GM21576 (cell line): Measurements from ENCODE around the gene MYL4.
"Not testable (repeated sequence)": the region's sequence is repeated elsewhere in the genome, so short reads cannot be mapped to it uniquely, and the experiment has no call there.

Experiments
- ATAC-seq: cut with Tn5 transposase; IDR thresholded peaks from one replicate; pipeline ENCODE4 v1.9.1; 2021; ENCODE audit warnings: mild to moderate bottlenecking, moderate library complexity; ENCODE audit not compliant: unreplicated experiment

Gene MYL4

DNA sequence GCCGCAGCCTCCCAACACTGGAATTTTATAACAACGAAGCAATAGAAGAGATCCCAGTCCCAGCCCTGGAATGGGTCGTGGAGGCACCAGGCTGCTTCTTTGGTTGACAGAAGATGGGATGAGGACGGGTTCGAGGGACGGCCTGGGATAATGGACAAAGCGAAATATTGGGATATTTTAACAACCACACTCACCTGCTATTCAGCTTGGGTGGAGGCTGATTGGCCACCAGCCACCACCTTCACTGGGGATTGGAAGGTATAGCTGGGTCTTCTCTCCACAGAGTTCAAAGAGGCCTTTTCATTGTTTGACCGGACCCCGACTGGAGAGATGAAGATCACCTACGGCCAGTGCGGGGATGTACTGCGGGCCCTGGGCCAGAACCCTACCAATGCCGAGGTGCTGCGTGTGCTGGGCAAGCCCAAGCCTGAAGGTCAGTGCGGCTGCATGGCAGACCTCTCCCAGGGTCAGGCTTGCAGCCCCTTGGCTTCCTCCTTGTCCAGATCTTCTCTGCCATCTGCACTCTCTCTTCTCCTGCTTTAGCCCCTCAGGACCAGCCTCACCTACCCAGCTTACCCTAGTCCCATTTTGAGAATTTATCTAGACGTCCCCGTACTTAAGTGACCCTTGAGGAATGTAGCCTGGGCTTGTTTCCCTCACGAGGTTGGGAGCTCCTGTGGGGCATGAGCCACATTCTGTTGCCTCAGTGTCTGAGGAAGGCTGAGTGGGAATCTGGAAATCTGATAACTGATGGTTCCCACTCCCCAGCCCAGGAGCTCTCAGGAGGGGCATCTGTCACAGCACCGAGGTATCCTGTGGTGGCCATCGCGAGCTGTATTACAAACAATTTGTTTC lies 10.7 kb downstream of the MYL4 start:
- ATAC-seq = no peak

DNA sequence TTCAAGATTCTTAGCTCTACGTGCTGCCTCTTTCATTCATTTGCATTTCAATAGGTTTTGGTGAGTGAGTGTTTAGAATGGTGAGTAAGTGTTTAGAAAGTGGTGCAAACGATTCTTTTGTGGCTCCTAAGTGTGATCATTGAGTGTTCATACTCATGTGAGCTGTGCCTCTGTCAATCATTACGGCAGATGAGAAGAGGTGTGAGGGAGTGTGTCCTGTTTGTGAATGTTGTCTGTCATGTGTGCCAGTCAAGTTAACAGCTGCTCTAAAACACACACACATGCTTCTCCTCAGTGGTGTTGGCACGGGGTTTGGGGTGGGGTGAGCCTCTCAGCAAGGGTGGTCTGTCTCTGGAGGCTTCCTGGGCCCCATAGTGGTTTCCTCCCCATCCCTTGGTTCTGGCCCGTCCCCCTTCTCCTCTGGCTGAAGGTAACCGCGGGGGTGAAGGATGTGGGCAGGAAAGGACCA lies 11.4 kb downstream of the MYL4 start:
- no peak for ATAC-seq

DNA sequence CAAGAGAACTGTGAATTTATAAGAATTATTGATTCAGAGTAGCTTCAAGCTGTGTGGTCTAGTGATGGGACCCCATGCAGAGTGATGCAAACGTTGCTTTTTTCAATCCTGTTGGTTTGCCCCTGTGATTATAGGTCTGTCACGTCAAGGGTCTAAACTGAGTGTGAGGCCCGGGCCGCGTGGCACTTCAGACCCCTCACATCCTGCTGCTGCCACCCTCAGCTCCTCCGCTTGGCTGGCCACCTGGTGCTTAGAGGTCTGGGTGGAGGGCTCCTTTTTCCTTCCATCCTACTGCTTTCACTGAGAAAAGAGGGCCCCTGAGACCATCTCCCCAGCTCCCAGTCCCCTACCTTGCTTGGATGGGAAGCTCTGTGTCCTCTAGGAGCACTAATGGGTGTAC lies 12.0 kb downstream of the MYL4 start:
- no peak for ATAC-seq

DNA sequence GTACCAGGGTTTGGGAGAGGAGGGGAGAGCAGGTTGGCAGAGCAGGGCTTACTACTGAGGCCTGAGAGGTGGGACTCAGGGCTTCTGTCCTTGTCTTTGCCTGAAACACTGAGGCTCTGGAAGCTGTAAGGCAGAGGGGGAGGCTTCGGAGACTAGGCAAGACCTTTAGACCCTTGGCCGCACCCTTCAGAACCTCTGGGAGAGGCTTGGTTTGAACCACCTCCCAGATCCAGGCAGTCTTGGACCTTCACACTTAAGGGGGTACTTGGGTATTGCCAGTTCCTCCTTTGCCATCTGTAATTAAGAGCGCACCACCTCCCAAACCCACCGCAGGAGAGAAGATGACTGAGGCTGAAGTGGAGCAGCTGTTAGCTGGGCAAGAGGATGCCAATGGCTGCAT lies 12.9 kb downstream of the MYL4 start:
- no peak for ATAC-seq

DNA sequence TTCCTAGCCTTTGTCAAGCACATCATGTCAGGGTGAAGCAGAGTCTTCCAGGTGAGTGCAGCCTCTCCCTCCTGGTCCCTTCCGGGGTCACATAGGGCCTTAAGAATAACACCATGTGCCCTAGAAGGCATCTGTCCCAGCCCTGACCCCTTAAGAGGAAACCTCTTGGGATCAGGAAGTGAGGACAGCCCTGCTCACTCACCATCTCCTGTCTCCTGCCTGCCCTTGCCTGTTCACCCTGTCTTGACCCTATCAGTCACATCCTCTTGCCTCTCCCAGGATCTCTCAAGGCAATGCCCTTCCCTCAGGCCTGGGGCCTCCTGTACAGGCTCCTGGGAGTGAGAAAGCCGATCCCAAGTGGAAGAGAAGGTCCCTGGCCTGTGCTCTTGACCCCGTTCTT lies 13.9 kb downstream of the MYL4 start:
- no peak for ATAC-seq

DNA sequence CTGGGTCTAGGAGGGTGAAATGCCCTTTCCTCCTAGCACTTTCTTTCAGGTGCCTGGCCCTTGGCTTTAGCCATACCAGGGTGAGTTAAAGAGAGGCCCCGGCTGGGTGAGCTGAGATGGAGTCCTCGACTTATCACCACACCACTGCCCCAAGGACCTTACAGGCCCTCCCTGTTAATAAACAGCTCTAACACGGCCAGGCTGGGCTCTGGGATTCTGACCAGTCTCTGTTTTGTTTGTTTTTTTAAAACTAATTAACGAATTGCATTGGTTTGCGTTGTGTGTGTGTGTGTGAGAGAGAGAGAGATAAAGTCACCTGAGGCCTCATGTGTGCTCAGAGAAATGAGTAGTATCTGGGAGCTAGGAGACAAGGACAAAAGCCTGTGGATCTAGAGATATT lies 14.3 kb downstream of the MYL4 start:
- ATAC-seq = no peak

DNA sequence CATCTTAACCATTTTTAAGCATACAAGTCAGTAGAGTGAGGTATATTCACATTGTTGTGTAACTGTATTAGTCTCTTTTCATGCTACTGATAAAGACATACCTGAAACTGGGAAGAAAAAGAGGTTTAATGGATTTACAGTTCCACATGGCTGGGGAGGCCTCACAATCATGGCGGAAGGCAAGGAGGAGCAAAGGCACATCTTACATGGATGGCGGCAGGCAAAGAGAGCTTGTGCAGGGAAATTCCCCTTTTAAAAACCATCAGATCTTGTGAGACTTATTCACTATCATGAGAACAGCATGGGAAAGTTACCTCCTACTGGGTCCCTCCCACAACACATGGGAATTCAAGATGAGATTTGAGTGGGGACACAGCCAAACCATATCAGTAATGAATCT lies 14.9 kb downstream of the MYL4 start:
- not testable (repeated sequence) for ATAC-seq

DNA sequence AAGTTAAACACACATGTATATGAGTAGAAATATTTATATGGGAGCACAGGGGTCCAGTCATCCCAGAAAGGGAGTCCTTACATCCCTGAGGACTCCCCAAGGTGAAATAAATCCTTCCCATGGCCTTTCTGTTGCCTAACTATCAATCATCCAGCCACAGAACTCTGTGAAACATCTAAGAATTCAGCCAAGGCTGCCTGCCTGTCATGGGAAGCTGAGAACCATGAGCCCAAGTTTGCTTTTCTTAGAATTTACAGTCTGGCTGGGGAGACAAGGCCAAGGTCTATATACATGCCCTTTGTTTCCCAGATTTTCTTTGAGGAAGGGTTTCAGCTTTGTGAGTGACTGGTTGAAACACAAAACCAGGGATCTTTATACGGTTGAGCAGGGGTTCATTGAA lies 15.8 kb downstream of the MYL4 start:
- ATAC-seq = no peak

DNA sequence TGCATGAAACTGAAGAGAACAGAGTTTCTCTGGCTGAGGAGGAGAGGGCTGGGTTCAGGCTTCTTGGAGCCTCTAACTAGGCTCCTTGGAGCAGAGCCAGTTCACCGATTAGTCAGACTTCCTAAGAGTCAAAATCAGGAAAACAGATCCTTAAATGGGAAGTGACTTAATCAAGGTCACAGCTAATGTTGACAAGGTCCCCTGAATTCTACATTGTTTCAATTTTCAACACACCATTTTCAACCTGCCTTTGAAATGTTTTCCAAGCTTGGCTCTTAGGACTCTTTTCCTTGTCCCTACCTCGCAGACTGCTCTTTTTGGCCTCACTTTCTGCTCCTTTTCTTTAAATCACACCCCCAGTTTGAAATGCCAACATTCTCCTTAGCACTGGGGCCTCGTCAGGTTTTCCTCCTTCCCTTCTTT lies 16.3 kb downstream of the MYL4 start:
- ATAC-seq = no peak

DNA sequence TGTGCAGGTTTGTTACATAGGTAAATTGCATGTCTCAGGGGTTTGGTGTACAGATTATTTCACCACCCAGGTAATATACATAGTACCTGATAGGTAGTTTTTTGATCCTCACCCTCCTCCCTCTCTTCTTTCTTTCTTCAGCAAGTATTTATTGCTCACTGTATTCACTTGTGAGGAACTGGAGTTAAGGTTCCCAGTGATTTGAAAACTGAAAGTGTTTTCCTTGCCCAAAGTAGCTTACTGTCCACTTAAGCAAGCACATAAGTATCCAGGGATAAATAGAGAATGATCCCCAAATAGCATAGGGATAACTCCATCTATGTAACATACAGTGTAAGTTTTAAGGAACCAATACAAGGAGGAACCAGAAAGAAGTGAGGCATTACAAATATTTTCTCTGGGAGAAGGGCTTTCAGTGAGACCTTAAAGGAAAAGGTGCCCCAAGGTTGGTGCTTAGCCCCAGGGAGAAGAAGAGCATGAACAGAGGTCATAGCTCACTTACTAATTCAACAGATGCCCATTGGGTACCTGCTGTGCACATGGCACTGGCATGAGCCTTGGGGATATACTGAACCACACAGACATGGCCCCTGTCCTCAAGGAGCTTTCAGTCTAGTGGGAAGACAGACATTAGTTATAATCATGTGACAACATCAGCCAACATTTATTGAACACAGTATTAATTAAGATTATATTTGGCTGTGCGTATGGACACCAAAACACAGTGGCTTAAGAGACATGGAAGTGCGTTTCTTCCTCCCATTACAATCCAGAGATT lies 17.0 kb downstream of the MYL4 start:
- ATAC-seq = no peak

DNA sequence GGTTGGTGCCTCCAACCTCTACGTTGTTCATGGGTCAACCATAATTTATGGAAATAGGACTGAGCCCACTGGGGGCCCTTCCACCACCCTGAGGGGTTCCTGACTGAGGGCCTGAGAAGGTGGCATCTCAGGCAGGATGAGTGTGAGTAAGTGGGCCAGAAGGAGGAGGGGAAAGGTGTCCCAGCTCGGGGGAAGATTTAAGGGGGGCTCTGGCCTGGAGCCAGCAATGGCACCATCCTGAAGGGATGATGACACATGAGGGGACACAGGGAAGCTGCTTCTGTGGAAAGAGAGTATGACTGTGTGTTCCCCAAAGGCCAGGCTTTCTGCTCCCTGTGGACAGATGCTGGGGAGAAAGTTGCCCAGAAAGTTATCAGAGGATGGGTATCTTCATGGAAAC lies 18.7 kb downstream of the MYL4 start:
- no peak for ATAC-seq

DNA sequence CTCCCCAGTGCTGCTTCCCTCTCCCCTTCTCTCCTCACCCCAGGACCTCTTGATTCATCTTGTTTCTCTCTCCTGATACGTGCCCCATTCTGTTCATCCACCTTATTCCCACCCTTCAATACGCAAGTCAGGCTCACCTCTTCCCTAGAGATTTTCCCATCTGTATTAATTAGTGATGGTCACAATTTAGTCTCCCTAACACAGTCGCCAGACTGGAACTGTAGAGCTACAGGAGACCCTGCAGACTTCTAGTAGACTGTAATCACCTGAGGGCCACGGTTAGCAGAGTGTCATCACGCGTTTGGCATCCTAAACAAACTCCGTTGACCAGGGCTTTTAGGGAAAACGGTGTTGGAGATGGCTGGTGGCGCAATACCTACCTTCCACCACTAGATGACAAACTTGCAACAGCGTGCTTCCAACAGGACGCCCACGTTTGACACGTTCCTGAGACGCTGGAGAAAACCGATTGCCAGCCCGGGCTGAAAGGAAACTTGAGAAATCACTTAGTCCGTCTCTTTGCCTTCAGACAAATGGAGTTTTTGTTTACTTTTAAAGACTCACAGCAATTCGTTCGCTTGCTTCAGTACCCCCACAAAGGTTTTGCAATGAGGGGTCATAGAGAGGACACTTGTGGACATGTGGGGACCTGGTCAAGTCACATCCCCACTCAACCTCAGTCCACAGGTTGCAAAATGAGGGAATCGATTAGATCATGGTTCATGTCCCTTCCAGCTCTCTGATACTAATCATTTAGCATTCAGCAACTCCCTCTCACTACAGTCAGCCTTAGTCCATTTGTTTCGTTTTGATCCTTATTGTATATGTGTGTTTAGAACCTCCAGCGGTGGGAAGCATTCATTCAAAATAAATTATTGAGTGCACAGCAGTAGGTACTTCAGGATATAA lies 20.6 kb downstream of the MYL4 start:
- ATAC-seq = no peak

DNA sequence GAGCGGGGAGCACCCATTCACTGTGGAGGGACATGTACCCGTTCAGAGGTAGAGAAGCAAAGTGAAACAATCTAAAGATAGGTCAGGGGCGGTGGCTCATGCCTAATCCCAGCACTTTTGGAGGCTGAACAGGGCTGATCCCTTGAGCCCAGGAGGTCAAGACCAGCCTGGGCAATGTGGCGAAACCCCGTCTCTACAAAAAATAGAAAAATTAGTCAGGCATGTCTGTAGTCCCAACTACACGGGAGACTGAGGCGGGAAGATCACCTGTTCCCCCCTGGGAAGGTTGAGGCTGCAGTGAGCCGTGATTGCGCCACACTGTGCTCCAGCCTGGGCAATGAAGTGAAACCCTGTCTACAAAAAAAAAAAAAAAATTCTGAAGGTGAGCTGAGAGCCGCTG lies 21.7 kb downstream of the MYL4 start:
- no peak for ATAC-seq

DNA sequence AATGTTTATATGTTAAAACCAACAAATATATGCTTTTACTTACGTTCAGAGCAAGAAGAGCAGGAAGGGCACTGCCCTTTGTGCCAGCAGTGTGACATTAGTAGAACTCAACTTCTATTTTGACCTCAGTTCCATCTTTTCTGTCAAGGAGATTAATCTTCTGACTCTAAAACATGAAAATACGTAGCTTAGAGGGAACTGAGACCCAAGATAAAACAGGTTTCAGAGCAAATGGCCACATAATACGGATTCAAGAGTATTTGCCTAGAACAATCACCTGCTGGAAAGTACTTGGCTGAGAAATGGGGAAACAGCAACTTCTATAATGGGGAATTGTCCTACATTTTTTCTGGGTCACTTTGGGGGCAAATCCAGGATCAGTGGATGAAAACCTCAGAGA lies 22.2 kb downstream of the MYL4 start:
- ATAC-seq = no peak

DNA sequence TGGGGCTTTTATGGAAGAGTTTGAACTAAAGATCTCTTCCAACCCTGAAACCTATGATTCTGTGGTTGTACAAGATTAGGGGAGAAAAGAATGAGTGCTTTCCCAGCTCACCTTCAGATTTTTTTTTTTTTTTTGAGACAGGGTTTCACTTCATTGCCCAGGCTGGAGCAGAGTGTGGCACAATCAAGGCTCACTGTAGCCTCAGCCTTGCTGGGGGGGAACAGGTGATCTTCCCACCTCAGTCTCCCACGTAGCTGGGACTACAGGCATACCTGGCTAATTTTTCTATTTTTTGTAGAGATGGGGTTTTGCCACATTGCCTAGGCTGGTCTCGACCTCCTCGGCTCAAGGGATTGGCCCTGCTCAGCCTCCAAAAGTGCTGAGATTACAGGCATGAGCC lies 22.7 kb downstream of the MYL4 start:
- ATAC-seq = no peak

DNA sequence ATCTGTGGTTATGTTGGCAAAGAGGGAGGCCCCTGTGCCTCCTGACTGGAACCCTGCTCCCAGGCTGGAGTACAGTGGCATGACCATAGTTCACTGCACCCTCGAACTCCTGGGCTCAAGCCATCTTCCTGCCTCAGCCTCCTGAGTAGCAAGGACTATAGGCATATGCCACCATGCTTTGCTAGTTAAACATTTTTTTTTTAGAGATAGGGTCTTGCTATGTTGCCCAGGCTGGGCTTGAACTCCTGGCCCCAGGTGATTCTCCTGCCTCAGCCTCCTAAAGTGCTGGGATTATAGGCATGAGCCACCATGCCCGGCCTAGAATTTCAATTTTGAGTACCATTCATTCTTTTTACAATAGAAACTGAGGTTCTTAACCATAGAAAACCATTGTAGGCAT lies 23.3 kb downstream of the MYL4 start:
- no peak for ATAC-seq

DNA sequence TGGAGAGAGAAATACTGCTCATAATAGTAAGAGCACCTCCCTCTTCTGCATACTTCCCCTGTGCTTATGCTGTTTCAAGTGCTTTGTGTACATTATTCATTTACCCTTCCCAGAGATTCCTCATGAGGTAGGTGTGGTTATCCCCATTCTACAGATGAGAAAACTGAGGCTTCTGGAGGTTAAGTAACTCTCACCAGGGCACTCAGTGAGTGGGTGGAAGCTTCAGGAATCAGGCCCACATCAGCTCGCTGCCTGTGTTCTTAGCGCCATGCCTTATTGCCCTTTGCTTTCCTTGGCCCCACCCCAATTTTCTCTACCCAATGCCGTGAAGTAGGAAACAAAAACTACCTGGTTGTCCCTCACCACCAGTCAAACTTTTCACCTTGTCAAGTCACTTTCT lies 26.4 kb downstream of the MYL4 start:
- no peak for ATAC-seq

DNA sequence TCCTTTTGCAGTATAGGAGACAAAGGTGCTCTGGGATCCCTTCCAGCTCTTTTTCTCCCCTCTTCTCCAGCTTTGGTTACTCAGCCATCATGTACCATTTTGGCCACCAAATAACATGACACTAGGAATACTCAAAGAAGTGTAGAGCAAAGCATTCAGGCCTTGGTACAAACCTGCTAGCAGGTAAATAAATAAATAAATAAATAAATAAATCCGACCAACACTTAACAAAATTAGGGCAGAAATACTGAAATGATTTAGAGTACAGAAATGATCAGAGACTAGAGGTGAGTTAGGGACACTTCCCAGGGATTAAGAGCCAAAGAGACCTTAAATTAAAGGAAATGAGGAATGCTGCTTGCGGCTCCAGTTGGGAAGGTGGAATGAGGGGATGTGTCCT lies 26.8 kb downstream of the MYL4 start:
- ATAC-seq = no peak

DNA sequence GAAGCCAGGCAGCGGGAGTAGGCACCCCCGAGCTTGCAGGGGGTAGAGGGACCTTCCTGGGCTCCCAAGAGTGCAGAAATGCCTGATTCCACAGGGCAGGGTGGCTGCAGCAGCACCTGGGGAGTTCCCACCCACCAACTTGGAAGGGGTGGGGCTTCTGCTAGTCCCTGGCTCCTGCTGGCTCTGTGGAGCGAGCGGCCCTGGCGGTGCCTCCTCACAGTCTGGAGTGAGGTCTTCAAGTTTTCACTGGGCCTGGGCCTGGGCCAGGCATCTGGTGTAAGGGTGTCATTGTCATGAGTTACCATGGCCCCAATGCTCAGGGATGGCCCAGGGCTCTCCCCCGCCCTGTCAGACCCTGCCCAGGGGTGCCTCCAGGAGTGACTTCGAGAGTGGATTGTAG lies 28.7 kb downstream of the MYL4 start:
- ATAC-seq = no peak

DNA sequence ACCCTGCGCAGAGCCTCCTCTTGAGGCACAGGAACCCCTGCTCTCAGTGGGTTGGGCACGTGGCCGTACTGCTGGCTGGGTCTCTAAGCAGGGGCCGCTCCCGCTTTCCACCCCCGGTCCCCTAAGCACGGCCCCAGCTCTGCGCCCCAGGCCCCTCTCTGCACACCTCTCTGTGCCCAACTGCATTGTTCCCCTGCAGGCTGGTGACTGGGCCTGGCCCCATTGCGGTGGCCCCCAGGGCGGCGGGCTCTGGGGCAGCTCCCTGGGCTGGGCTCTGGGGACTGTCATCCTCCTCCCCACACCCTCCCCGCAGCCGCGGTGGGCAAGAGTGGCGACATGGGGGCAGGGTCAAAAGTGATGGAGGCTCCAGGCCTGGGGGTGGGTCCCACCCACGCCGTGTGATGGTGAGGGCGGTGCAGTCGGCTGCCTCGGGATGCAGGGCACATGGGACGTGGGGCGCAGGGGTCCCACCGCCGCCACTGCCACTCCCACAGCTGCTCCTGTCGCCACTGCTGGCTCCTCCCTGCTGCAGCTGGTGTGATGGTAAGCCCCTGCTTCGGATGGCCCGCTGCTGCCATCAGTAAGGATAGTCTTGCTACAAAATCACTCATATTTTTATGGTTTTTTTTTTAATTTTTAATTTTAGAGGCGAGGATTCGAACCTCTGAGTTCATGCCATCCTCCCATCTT lies 29.3 kb downstream of the MYL4 start:
- no peak for ATAC-seq

DNA sequence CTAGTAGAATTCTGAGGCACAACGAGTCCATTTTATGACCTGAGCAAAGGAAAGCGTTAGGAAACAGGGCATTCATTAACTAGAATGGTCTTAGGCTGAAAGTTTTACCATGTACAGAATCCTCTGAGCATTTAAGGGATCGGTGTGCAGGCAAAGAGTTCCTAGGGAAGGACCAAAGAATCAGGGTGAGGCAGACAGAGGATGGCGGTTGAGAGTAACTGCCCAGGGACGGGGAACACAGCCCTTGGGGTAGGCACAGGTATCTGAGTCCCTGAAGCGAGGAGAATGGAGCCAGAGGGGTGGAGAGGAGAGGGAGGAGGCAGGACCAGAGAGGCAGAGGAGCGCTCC lies 30.4 kb downstream of the MYL4 start:
- no peak for ATAC-seq
